K562 (cell line): Measurements from ENCODE around the gene HSPA14.

Experiments used
- ARID2 ChIP-seq: fragments of 450-650 bp; IDR thresholded peaks from 2 replicates; pipeline ENCODE4 v1.6.1; 2017; ENCODE audit warnings: antibody characterized with exemption, mild to moderate bottlenecking
- E2F4 ChIP-seq: sonication (generic); formaldehyde crosslinking; IDR thresholded peaks from 2 replicates; pipeline ENCODE4 v1.8.0; 2022; ENCODE audit warnings: mild to moderate bottlenecking, low read depth, missing genetic modification reagents
- MAFK ChIP-seq: IDR thresholded peaks from 2 replicates; pipeline ENCODE4 v1.6.1; 2011; ENCODE audit warnings: low read length, improper control_type of control experiment
- THRB ChIP-seq: fragments of 450-650 bp; formaldehyde crosslinking; conservative IDR thresholded peaks from 2 replicates; pipeline ENCODE4 v1.4.0; 2022; ENCODE audit warnings: mild to moderate bottlenecking, missing genetic modification characterization
- ZNF717 ChIP-seq: fragments of 250-450 bp; sonication (Bioruptor Pico); IDR thresholded peaks from 2 replicates; pipeline ENCODE4 v1.5.0; 2021

- TF ChIP-seq THRB (CRISPR knock-in tag) (no peak), ARID2 (no peak), ZNF717 (no peak), E2F4 (CRISPR knock-in tag) (no peak), MAFK (no peak)
These were observed 36.4 kb upstream of the HSPA14 start for GRCh38 chr10:14801723-14802122.
